HTERT RPE-1 (cell line): ENCODE data around the gene GPR17.

Experiments
- in situ Hi-C: fragments of 300-500 bp; cut with MboI; formaldehyde crosslinking; loops from 4 replicates; pipeline ENCODE4 v1.14.3; 2020; ENCODE audit warnings: low sequenced_read_pairs

The GPR17 gene

GRCh38 chr2:127683056-127683455, 37.1 kb downstream of the GPR17 start:
- in situ Hi-C loops = no loop called here

- in situ Hi-C loops = no loop called here
These were observed 37.8 kb downstream of the GPR17 start for GRCh38 chr2:127683757-127684156.

- in situ Hi-C loops = no loop called here
These were observed 39.6 kb downstream of the GPR17 start for GRCh38 chr2:127685410-127686080.

- in situ Hi-C loops = no loop called here
These were observed 42.5 kb downstream of the GPR17 start for GRCh38 chr2:127688405-127688804.

GRCh38 chr2:127690696-127691095, 44.7 kb downstream of the GPR17 start:
- in situ Hi-C loops = no loop called here

- in situ Hi-C loops = no loop called here
These were observed 49.0 kb downstream of the GPR17 start for GRCh38 chr2:127694986-127695385.

- in situ Hi-C loops = no loop called here
These were observed 49.8 kb downstream of the GPR17 start for GRCh38 chr2:127695491-127696472.

- in situ Hi-C loops = no loop called here
These were observed 51.7 kb downstream of the GPR17 start for GRCh38 chr2:127697482-127698180.

GRCh38 chr2:127698553-127699355, 52.8 kb downstream of the GPR17 start:
- in situ Hi-C loops = no loop called here

- in situ Hi-C loops = no loop called here
These were observed 54.7 kb downstream of the GPR17 start for GRCh38 chr2:127700527-127701192.

- in situ Hi-C loops = no loop called here
These were observed 55.3 kb downstream of the GPR17 start, which contains the start of gene SFT2D3 for GRCh38 chr2:127701193-127701650. Gene SFT2D3 (plus strand): TSS chr2:127701497. CDS start chr2:127701529, 32 bp downstream.

- in situ Hi-C loops = no loop called here
These were observed 55.9 kb downstream of the GPR17 start for GRCh38 chr2:127701651-127702394.
